ENCODE data around the gene NELL1.

NELL1 gene

GRCh38 chr11:20668844-20669819 lies at the start of gene NELL1:
NELL1 (plus strand) TSS chr11:20669586.
- DNase-seq = no peak

GRCh38 chr11:20620988-20621387 lies 48.4 kb upstream of the NELL1 start:
- DNase-seq = no peak

- no peak for DNase-seq
Observed at GRCh38 chr11:20621679-20622078, 47.7 kb upstream of the NELL1 start.

- DNase-seq = no peak
Observed at GRCh38 chr11:20623252-20623651, 46.1 kb upstream of the NELL1 start.

GRCh38 chr11:20626279-20626678 lies 43.1 kb upstream of the NELL1 start:
- DNase-seq = no peak

GRCh38 chr11:20627026-20627425 lies 42.4 kb upstream of the NELL1 start:
- no peak for DNase-seq

GRCh38 chr11:20627701-20628100 lies 41.7 kb upstream of the NELL1 start:
- no peak for DNase-seq

GRCh38 chr11:20631519-20632168 lies 37.7 kb upstream of the NELL1 start:
- no peak for DNase-seq

GRCh38 chr11:20632169-20632532 lies 37.2 kb upstream of the NELL1 start:
- no peak for DNase-seq

GRCh38 chr11:20634044-20634443 lies 35.3 kb upstream of the NELL1 start:
- DNase-seq = no peak

- no peak for DNase-seq
Observed at GRCh38 chr11:20634781-20635180, 34.6 kb upstream of the NELL1 start.

GRCh38 chr11:20638074-20638473 lies 31.3 kb upstream of the NELL1 start:
- DNase-seq = no peak

GRCh38 chr11:20639688-20640087 lies 29.7 kb upstream of the NELL1 start:
- DNase-seq = no peak

GRCh38 chr11:20640401-20640800 lies 29.0 kb upstream of the NELL1 start:
- no peak for DNase-seq

GRCh38 chr11:20644360-20644759 lies 25.0 kb upstream of the NELL1 start:
- DNase-seq = no peak

- no peak for DNase-seq
Observed at GRCh38 chr11:20647976-20648565, 21.3 kb upstream of the NELL1 start.

GRCh38 chr11:20652150-20652806 lies 17.1 kb upstream of the NELL1 start:
- DNase-seq = no peak

GRCh38 chr11:20654038-20654437 lies 15.3 kb upstream of the NELL1 start:
- DNase-seq = no peak

GRCh38 chr11:20656901-20657300 lies 12.5 kb upstream of the NELL1 start:
- DNase-seq = no peak

- no peak for DNase-seq
Observed at GRCh38 chr11:20658135-20658534, 11.3 kb upstream of the NELL1 start.

- no peak for DNase-seq
Observed at GRCh38 chr11:20661445-20661844, 7.9 kb upstream of the NELL1 start.

GRCh38 chr11:20661850-20662249 lies 7.5 kb upstream of the NELL1 start:
- DNase-seq = no peak

- DNase-seq = no peak
Observed at GRCh38 chr11:20668131-20668809, 1.1 kb upstream of the NELL1 start.

Measured in activated naive CD4-positive, alpha-beta T cell treated with anti-CD3 and anti-CD28 coated beads, Interleukin-2, amount 50 U/mL, for 16 hours (primary cell).